ENCODE measurements around the gene CARD18.
"Not testable (repeated sequence)": the region's sequence is repeated elsewhere in the genome, so short reads cannot be mapped to it uniquely, and the experiment has no call there.

Gene CARD18

DNA sequence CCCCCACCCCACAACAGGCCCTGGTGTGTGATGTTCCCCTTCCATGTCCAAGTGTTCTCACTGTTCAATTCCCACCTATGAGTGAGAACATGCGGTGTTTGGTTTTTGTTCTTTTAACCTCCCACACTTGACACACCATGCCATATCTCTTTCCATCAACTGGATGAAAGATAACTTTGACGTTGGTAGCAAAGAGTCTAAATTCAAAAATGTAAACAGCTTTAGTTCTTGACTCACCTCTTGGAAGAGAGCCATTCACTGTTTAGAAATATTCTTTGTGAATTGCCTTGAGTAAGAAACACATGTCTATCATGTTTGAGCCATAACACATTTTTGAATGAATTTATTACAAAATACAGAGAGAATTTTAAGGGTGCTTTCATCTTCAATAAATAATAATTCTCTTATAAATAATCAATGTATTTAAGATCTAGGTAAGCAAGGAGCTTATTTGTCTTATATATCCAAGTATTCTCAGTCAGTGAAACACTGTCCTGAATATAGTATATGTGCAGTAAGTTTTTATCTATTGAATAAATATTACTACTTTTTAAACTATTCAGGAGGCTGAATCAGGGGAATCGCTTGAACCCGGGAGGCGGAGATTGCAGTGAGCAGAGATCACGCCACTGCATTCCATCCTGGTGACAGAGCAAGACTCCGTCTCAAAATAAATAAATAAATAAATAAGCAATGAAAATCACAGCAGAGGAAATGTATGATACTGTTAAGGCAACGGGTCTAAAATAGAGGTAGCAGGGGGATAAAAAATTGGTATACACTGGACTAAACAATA, 6.7 kb downstream of the CARD18 start:
- DNase-seq, result no peak

DNA sequence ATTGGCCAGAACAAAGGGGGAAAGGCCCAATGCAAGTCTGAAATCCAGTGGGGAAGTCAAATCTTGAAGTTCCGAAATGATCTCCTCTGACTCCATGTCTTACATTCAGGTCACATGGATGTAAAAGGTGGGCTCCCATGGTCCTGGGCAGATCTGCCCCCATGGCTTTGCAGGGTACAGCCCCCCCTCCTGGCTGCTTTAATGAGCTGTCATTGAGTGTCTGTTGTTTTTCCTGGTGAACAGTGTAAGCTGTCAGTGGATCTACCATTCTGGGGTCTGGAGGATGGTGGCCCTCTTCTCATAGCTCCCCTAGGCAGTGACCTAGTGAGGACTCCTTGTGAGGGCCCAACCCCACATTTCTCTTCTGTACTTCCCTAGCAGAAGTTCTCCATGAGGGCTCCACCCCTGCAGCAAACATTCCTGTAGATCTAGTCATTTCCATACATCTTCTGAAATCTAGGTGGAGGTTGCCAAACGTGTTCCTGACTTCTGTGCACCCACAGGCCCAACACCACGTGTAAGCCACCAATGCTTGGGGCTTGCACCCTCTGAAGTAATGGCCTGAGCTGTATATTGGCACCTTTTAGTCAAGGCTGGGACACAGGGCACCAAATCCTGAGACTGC, 9.3 kb downstream of the CARD18 start:
- no peak for DNase-seq

DNA sequence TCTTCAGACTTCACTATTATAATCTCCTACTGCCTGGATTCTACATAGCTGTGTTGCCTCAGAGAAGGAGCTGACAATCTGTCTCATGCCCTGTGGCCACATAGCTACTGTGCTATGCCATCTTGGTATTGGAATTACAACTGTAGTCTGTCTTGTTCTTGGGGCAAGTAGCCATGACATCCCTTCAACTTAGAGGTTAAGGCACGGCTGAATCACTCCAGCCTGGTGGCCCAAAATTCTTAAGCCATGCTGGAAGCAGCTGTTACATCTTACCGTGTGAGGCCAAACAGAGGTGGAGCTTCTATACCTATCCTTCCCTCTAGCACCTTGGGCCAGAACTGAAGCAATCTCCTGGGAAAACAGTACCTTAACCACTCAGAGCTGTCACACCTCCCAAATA, 14.8 kb downstream of the CARD18 start:
- DNase-seq, result no peak

DNA sequence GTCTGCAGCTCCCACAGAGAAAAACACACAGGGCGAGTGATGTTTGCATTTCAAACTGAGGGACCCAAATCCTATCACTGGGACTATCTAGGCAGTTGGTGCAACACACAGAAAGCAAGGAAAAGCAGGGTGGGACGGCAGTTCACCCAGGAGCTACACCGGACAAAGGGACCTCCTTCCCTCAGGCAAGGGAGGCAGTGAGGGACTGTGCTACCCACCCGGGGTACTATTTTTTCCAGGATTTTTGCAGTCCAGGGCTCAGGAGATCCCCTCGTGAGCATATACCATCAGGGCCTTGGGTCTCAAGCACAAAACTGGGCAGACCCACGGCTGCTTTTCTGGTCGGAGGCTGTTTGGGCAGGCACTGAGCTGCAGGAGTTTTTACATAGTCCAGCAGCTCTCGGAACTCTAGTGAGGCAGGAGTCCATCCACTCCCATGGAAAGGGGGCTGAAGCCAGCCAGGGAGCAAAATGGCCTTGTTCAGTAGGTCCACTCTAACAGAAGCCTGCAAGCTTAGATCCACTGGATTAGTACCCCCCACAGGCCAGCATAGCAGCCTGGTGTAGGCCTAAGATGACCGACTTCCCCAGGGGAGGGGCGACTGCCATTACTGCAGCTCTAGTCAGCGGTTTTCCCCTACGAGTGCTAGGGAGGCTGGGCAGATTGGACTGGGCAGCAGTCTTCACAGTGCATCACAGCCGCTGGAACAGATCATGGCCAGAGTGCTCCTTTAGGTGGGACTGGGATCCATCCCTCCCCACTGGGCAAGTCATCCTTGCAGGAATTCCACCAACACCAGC, 28.2 kb downstream of the CARD18 start:
- no peak for DNase-seq

DNA sequence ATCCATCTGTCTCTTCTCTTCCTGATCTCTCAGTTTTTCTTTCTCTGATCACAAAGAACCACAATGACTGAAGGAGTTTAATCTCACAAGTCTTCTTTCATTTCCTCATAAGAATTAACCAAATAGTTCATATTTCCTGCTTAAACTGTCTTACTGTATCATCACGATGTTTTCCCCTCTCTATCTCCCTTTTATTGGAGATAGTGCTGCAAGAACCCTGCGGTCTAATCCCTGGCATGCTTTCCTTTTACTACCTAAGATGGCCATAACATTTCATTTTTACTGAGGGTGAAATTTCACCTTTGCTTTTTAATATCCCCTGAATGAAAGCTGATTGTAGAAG, 28.9 kb downstream of the CARD18 start:
- DNase-seq, result no peak

DNA sequence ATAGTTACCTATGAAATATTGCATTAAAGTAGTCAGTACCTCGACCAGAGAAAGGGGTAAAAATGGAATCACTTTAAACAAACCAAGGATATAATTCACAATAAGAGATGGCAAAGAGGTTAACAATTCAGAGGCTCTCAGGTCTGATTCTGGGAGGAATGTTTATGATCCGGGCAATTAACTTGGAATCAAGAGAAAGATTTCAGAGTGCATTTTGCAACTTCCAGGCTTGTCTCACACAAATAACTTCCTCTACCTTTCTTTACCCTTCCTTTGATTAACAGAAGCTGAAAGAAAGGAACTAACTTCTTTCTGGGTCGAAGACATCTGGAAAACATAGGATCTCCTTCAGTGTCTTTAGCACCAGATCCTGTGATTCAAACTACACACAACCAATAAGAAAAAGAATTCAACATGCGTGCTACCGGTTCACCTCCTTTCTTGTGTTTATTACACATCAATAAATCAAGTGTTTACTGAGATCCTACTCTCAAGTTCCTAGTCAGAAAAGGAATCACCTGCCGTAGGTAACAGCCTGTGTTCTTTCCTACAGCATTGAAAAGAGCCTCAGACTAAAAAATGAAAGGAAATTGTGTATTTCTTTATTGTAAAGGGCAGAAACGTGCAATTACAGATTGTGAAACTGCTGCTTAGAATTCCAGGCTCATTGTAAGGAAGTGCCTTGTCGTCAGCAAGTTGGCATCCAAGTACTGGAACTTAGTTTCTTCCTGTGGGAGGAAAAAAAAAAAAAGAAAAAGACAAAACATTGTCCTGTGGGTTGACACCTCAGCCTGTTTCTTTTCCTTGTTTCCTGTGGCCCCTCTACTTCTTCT, 29.5 kb downstream of the CARD18 start:
- no peak for DNase-seq

DNA sequence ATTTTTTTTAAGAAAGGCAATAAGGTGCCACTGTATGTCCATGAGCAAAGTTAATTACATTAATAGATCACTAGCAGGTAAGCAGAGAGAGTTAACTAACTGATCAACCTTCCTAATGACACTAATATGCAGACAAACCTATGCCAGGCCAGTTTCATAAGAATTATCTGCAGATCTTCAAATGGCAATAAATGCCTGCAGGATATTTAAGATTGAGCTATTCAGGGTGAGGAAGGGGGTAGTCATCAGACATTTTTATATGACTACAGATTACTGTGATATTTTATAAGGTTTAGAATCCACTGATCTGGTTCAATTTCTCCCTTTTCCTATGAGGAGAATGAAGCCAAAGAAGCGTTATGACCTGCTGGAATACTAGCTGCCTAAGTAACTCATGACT, 30.2 kb downstream of the CARD18 start:
- DNase-seq, result no peak

DNA sequence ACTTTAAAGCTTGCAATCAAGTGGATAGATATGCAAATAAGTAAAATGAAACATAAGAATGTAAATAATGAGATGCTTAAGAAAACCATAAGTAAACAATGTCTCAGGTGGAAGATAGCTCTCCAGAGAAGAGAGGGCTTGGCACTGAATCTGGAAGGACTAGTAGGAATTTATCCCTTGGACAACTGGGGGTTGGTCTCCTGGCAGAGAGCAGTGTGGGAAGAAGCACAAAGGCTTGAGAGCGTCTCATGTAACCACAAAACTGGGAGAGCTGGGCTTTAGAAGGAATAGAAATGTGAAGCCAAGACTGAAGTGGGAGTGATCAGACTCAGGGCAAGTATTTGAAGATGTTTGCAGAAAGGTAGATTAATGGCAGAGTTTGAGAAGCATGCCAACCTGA, 31.3 kb downstream of the CARD18 start:
- DNase-seq, result no peak

DNA sequence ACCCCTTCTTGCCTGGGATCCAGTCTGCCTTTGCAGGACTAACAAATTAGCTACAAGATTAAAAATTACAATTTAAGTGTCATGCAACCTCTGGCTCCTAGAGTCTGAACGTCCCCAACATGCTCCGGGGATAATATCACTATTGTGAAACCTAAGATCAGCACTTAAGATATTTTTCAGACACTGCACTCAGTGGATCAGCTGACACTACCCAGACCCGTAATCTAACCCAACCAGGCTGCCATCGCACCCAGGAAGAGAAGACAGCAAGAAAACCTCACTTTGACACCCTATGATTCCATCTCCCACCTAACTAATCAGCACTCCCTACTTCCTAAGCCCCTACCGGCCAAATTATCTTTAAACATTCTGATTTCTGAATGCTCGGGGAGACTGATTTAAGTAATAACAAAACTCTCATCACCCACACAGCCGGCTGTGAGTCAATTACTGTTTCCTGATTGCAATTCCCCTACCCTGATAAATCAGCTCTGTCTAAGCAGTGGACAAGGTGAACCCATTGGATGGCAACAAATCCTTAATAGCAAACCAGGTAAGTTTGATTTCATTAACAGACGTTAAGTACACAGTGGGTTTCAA, 32.2 kb downstream of the CARD18 start:
- not testable (repeated sequence) for DNase-seq

DNA sequence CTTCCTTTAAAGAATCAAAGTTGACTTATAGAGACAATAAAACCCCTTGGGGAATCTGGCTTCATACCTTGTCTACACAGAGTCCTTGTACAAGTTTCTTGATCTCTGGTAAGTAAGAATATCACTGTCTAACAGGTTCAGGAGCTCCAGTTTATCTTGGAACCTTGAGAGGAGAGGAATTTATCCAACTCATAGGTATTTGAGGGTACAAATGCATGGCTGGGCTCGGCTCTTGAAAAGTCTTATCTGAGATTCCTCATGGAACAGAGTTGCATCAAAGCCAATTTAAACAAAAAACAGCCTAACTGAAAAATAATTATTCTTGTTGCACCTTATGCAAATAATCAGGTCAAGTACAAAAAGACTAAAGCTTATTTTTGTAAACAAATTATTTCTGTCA, 33.4 kb downstream of the CARD18 start:
- DNase-seq, result no peak

DNA sequence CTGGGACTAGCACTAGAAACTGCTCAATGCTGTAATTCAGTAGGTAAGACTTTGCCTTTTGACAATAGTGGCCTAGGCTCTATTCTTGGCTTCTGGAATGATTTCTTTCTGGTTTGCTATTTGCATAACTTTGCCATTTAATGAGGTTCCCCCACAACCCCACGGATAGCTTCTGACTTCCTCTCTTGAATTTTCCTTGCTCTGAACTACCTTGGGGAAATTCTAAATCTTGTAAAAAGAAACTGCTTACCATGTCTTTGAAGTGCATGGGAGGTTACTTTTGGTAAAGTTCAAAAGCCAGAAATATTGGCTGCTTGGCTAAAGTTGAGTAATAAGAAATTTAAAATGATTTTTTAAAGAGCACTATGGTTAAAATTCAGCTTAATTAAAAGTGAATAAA, 35.3 kb downstream of the CARD18 start:
- no peak for DNase-seq

DNA sequence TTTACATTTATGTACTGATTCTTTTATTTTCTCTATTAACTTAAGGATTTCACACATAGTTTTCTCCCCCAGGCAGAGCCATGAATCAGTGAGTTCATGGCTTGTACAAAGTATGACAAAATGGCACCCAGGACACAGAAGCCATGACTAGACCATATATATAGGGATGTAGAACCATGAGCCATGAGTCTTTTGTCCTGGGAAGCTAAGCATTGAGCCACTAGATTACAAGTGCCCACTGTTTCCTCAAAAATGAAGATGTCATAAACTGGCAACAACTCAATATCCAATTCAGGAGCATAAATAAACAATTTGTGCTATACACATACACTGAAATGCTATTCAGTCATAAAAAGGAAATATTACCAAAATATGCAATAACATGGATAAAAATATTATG, 36.2 kb downstream of the CARD18 start:
- no peak for DNase-seq

DNA sequence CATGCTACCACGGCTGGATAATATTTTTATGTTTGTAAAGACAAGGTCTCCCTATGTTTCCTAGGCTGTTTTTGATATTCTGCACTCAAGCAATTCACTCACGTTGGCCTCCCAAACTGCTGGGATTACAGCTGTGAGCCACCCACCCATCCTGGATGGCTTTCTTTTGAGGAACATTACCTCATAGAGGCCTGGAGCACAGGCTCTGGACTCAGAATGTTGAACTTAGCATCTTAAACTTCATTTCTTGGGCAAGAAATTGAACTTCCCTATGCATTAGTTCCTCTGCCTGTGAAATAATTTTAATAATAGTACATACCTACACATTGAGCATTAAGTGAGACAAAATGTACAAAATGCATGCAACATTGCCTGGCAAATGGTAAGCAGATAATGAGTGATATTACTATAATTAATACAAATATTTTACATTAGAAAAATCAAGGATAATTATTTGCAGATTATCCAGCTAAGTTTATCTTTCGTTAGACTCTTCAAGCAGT, 37.4 kb downstream of the CARD18 start:
- DNase-seq, result not testable (repeated sequence)

DNA sequence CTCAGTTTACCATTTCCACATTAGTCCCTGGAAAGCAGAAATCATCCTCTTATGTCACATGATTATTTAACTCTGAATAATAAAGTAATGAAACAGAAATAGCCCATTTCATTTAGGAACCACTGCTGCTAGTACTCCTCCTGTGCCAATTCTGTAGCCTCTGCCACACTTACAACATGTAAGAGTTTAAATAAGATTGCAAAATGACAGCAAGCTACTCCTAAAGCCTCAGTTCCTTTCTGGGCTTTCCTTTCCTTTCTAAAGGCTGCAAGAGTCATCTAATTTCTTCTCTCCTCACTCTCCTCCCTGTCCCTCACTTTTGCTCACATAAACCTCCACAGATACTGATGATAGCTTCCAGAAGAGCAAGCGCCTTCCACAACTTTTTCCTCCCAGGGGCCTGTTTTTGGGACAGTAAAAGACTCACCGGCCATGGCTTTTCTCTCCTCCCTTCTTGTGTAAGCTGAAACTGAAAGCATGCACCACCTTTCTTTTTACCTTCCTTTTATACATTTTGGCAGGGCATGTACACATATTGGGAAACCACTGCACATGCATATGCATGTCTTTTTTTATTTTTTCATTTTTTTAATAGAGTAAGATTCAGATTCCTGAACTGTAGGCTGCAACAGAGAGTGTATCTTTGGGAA, 38.5 kb downstream of the CARD18 start:
- DNase-seq, result no peak

DNA sequence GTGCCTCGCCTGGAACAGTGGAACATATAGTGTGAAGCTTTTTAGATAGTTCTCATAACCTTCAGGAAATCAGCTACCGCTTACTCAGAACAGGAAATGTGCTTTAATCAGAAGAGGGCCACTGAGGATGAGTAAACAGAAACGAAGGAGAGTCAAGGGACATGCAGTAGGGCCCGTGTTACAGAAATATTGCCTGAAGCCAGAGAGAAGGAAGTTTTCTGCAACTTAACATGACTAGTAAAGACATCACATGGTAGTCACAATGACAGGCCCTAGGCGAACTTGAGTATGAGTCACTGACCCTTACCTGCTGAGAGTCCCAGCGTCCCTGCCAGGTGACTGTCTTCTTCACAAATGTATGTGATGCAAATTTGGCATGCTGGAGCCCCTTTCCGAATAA, 39.4 kb downstream of the CARD18 start:
- DNase-seq, result no peak

DNA sequence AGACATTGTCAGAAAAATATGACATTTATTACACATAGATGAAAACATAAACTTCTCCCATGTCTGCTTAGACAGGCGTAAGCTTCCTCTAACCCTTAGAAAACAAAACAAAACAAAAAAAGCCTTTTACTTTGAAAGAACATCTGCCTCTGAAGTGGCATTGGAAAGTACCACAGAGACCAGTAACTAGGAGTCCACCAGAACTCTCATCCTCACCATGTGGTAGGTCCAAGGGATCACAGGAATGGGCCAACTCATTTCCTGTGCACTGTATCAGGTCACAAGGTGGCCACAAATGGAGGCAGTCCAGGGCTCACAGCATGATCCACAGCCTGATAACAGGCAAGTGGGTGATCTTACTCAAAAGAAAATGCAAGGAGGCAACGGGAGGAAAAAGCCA, 40.0 kb downstream of the CARD18 start:
- DNase-seq, result not testable (repeated sequence)

DNA sequence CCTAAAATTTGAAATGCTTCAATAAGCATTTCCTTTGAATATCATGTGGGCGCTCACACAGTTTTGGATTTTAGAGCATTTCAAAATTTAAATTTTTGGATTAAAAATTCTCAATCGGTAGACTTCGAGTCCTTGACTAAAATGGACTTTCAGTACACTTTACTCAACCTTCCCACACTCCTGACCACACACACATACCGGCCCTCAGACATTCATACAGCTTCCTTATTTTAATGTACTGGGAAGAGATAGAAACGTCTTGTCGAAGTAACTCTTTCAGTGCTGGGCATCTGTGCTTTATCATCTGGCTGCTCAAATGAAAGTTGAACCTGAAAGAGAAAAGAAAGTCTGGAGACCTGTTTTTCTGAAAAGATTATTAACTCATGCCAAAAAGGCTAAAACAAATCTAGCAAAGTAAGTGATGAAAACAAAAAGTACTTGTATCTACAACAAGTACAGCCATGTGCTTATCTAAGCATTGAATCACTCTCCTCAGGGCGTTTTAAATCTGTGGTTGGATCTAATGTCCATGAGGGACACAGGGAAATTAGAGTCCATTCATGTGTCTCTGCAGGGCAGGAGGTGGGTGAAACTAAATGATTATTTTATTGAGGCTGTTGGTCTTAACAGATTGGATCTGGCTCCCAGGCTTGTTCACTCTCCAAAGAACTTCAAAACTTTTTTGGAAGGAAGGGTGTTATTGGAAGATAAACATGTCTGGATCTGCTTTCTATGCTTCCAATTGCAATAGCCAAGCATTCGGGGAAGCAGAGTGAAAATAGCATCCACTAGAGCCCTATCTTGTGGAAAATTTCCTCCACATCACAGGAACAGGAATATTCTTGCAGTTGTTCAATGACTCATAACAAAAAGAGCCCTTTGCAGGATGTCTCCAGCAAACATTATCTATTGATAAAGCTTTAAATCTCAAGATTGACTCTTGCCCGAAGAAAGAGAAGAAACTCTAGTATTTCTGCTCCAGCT, 47.0 kb downstream of the CARD18 start:
- no peak for DNase-seq

All from anterior cingulate cortex (tissue), 58 donors.